Measurements from ENCODE around the gene TCF15. TPM values are rescaled to one million over a fixed set of nuclear protein-coding genes. Genes with fewer than 3 reads are reported as not detected.

TCF15 gene
- total and polyA plus RNA-seq, 2 of the 8 experiments (the other 6 are each of a cell fraction or from before 2014, with no cell fraction given), result 3.7 to 6.9 TPM

GRCh38 chr20:615514-615913 is 5.4 kb upstream of the TCF15 start:
- no peaks in the 10 kb centered on the region; the same call in 1 of the 2 replicates for H3K23me2 ChIP-seq (ENCODE audit: low read depth, low read length)
- H2BK120ac ChIP-seq (replicated peaks; ENCODE audit: low read depth, low read length), result no peak overlapping the region
- no peaks in the 10 kb centered on the region for H3K9me3 ChIP-seq (ENCODE audit: insufficient read depth in 2 of 2, low read depth in 1 of 2, low read length in 1 of 2)
- no peak overlapping the region for H3K4ac ChIP-seq (replicated peaks; ENCODE audit: insufficient read length, low read depth, low read length)
- no peaks in the 10 kb centered on the region; a peak in 1 of 8 replicates for H3K36me3 ChIP-seq (ENCODE audit: control insufficient read depth in 2 of 4, insufficient read depth in 4 of 4, low read length in 3 of 4)
- no peak overlapping the region for H2BK15ac ChIP-seq (ENCODE audit: low read length)
- H4K8ac ChIP-seq (ENCODE audit: extremely low read depth, insufficient read depth, low read length), result no peak overlapping the region
- CTCF ChIA-PET (ENCODE audit: partially characterized antibody), result interaction anchor here (0.8 to 1.3 kb wide), 4 partner anchors 8 to 88 kb away, joined by 3 to 4 read pairs (median 3); no protein-coding TSS in a partner anchor
- H3K4me3 ChIP-seq (ENCODE audit: extremely low read depth in 1 of 4, insufficient read depth in 2 of 4, low read depth in 3 of 4, low read length in 4 of 4), result no peak overlapping the region
- H3K9ac ChIP-seq (replicated peaks in 1 of 4; ENCODE audit: extremely low read depth in 1 of 4, low read depth in 3 of 4, low read length in 3 of 4), result no peak overlapping the region
- POLR2A ChIA-PET (ENCODE audit: partially characterized antibody), result no interaction called here
- no peaks in the 10 kb centered on the region for H4K20me1 ChIP-seq (replicated peaks in 1 of 2; ENCODE audit: control insufficient read depth in 1 of 2, insufficient read depth in 2 of 2, low read length in 2 of 2)
- no peak overlapping the region for H4K91ac ChIP-seq (replicated peaks; ENCODE audit: insufficient read length, low read length)
- DNase-seq (ENCODE audit: low read depth in 1 of 2, low spot score in 2 of 2) (no peak), FAIRE-seq (no peak)
- peaks cover 0 to 11% (median 4%) of the 10 kb centered on the region in 4 experiments; a peak in 2 of 7 replicates for H3K4me1 ChIP-seq (replicated peaks in 1 of 4; ENCODE audit: control insufficient read depth in 3 of 4, insufficient read depth in 4 of 4, low read length in 3 of 4)
- no peaks in the 10 kb centered on the region for H3K79me1 ChIP-seq (ENCODE audit: low read depth, low read length)
- H3K79me2 ChIP-seq (ENCODE audit: control insufficient read depth in 1 of 2, insufficient read depth in 2 of 2, low read length in 2 of 2), result no peaks in the 10 kb centered on the region
- H3K56ac ChIP-seq (replicated peaks; ENCODE audit: insufficient read length, low read depth, low read length), result no peak overlapping the region
- H3K14ac ChIP-seq (ENCODE audit: insufficient read length), result no peak overlapping the region
- H2AK5ac ChIP-seq (ENCODE audit: low read depth, low read length), result no peak overlapping the region
- no peak overlapping the region for H2AFZ ChIP-seq (ENCODE audit: low read length)
- no peak overlapping the region for H2BK12ac ChIP-seq (ENCODE audit: low read depth, low read length)
- H3K18ac ChIP-seq (ENCODE audit: extremely low read depth, low read length), result no peak overlapping the region
- no peak overlapping the region for H4K5ac ChIP-seq (ENCODE audit: insufficient read length, low read depth, low read length)
- no peak overlapping the region for H2BK20ac ChIP-seq (ENCODE audit: low read length)
- H3K27ac ChIP-seq (ENCODE audit: low read depth, low read length), result no peak overlapping the region
- no peak overlapping the region for H3K4me2 ChIP-seq (ENCODE audit: insufficient read depth in 1 of 2, low read depth in 2 of 2, low read length in 2 of 2)
- 92% methylated on average over 4 of the region's 4 CpGs; no CpG with 5 or more reads in 1 of the 2 experiments for WGBS, 2 experiments (ENCODE audit: extremely low coverage in 1 of 2, insufficient coverage in 1 of 2, insufficient read length in 1 of 2, insufficient replicate concordance in 2 of 2, low coverage in 1 of 2, low lambda C conversion rate in 2 of 2, missing lambda C conversion rate in 1 of 2)
- H3K27me3 ChIP-seq (replicated peaks in 1 of 4; ENCODE audit: control insufficient read depth in 3 of 4, extremely low read depth in 1 of 4, insufficient read depth in 3 of 4, low read length in 3 of 4), result peaks cover 0 to 11% (median 10%) of the 10 kb centered on the region in 4 experiments; a peak in 6 of 7 replicates
- H2BK5ac ChIP-seq (ENCODE audit: low read depth, low read length), result no peak overlapping the region
- no peak overlapping the region for H3K23ac ChIP-seq (ENCODE audit: insufficient read length)
- TF ChIP-seq NANOG (IDR thresholded peaks at IDR 0.05; ENCODE audit: insufficient read depth, low read depth, low read length, poor library complexity, severe bottlenecking) (no peak), JUND (IDR thresholded peaks at IDR 0.05; ENCODE audit: low read length) (no peak), POU5F1 (IDR thresholded peaks at IDR 0.05; ENCODE audit: low read depth, low read length) (no peak), MAFK (IDR thresholded peaks at IDR 0.05; ENCODE audit: low read depth, low read length) (no peak), CTCF (IDR thresholded peaks at IDR 0.05; ENCODE audit: control extremely low read depth in 1 of 3, insufficient read depth in 1 of 3, low read depth in 1 of 3, low read length in 3 of 3) (no peak), EGR1 (IDR thresholded peaks at IDR 0.05; ENCODE audit: borderline replicate concordance, low read depth, low read length) (no peak), CREB1 (IDR thresholded peaks at IDR 0.05) (no peak)

Data from H1 (cell line).